SK-N-MC (cell line): ENCODE data around the gene SMYD1.

Experiments used
- DNase-seq: peaks from one replicate; pipeline ENCODE4 v3.0.0-alpha.2; 2011; ENCODE audit warnings: low read depth, low spot score
- H3K27ac ChIP-seq: fragments of 200-600 bp; sonication (generic); 2 replicates; pipeline ENCODE4 v1.5.1; 2016; ENCODE audit warnings: mixed run types
- H3K36me3 ChIP-seq: fragments of 200-600 bp; sonication (generic); 2 replicates; pipeline ENCODE4 v1.6.1; 2017; ENCODE audit warnings: antibody characterized with exemption, low read length, mixed read lengths; ENCODE audit not compliant: insufficient read depth
- H3K4me3 ChIP-seq: fragments of 200-600 bp; sonication (generic); 2 replicates; pipeline ENCODE4 v1.5.1; 2016
- H3K9ac ChIP-seq: fragments of 200-600 bp; sonication (generic); 2 replicates; pipeline ENCODE4 v1.8.0; 2017; ENCODE audit warnings: mixed run types, mixed read lengths; ENCODE audit not compliant: insufficient read length
- H3K9me3 ChIP-seq: fragments of 200-600 bp; sonication (generic); 2 replicates; pipeline ENCODE4 v1.6.1; 2017; ENCODE audit warnings: low read depth, mild to moderate bottlenecking, antibody characterized with exemption, low read length, moderate library complexity, mixed read lengths
- EZH2 ChIP-seq: fragments of 200-600 bp; sonication (generic); IDR thresholded peaks from one replicate; pipeline ENCODE4 v1.6.1; 2017; ENCODE audit warnings: antibody characterized with exemption
- FOXP2 ChIP-seq: optimal IDR thresholded peaks from 2 replicates; pipeline ENCODE3; 2011; ENCODE audit warnings: mild to moderate bottlenecking, moderate library complexity; ENCODE audit not compliant: insufficient read depth; ENCODE audit errors: extremely low read length, control extremely low read depth
- POLR2AphosphoS5 ChIP-seq: IDR thresholded peaks from 2 replicates; pipeline ENCODE4 v1.6.1; 2012; ENCODE audit warnings: mild to moderate bottlenecking, low read depth, low read length, borderline replicate concordance

Gene SMYD1

GRCh38 chr2:88115825-88116518 lies 48.3 kb downstream of the SMYD1 start:
- DNase-seq, result no peak
- no peak overlapping the region for H3K4me3 ChIP-seq
- H3K36me3 ChIP-seq, result no peaks in the 10 kb centered on the region
- H3K27ac ChIP-seq, result no peak overlapping the region
- TF ChIP-seq FOXP2 (no peak), EZH2 (no peak), POLR2AphosphoS5 (no peak)
- H3K9ac ChIP-seq, result no peak overlapping the region
- no peaks in the 10 kb centered on the region for H3K9me3 ChIP-seq

GRCh38 chr2:88116669-88117432 lies 49.2 kb downstream of the SMYD1 start:
- no peaks in the 10 kb centered on the region for H3K36me3 ChIP-seq
- H3K9me3 ChIP-seq, result no peaks in the 10 kb centered on the region
- no peak for DNase-seq
- H3K27ac ChIP-seq, result no peak overlapping the region
- TF ChIP-seq POLR2AphosphoS5 (no peak), FOXP2 (no peak), EZH2 (no peak)
- no peak overlapping the region for H3K4me3 ChIP-seq
- no peak overlapping the region for H3K9ac ChIP-seq

- no peak overlapping the region for H3K9ac ChIP-seq
- H3K36me3 ChIP-seq, result no peaks in the 10 kb centered on the region
- DNase-seq, result no peak
- no peak overlapping the region for H3K27ac ChIP-seq
- H3K4me3 ChIP-seq, result no peak overlapping the region
- no peaks in the 10 kb centered on the region for H3K9me3 ChIP-seq
- TF ChIP-seq FOXP2, result no peak
- TF ChIP-seq EZH2, result no peak
- TF ChIP-seq POLR2AphosphoS5, result no peak
Observed at GRCh38 chr2:88117973-88118372, 50.3 kb downstream of the SMYD1 start.

GRCh38 chr2:88121678-88122077 lies 54.1 kb downstream of the SMYD1 start:
- no peak for TF ChIP-seq POLR2AphosphoS5
- no peak for TF ChIP-seq EZH2
- no peak for TF ChIP-seq FOXP2
- no peaks in the 10 kb centered on the region for H3K36me3 ChIP-seq
- no peak overlapping the region for H3K4me3 ChIP-seq
- H3K9ac ChIP-seq, result no peak overlapping the region
- DNase-seq, result no peak
- H3K27ac ChIP-seq, result no peak overlapping the region
- H3K9me3 ChIP-seq, result no peaks in the 10 kb centered on the region

- no peak for TF ChIP-seq FOXP2
- TF ChIP-seq EZH2, result no peak
- no peak for TF ChIP-seq POLR2AphosphoS5
- no peaks in the 10 kb centered on the region for H3K36me3 ChIP-seq
Observed at GRCh38 chr2:88122141-88122884, 54.7 kb downstream of the SMYD1 start.

GRCh38 chr2:88123164-88123974 lies 55.7 kb downstream of the SMYD1 start:
- Histone ChIP-seq H3K9ac (no peak overlapping the region), H3K27ac (no peak overlapping the region), H3K4me3 (no peak overlapping the region), H3K9me3 (no peaks in the 10 kb centered on the region), H3K36me3 (no peaks in the 10 kb centered on the region)
- TF ChIP-seq FOXP2 (no peak), EZH2 (no peak), POLR2AphosphoS5 (no peak)
- no peak for DNase-seq

More at GRCh38 chr2:88122141-88122884, 54.7 kb downstream of the SMYD1 start:
- Histone ChIP-seq H3K9me3 (no peaks in the 10 kb centered on the region), H3K27ac (no peak overlapping the region), H3K4me3 (no peak overlapping the region), H3K9ac (no peak overlapping the region)
- no peak for DNase-seq

GRCh38 chr2:88123975-88124917 lies 56.6 kb downstream of the SMYD1 start:
- no peak overlapping the region for H3K4me3 ChIP-seq
- DNase-seq, result no peak
- H3K9ac ChIP-seq, result no peak overlapping the region
- TF ChIP-seq EZH2, result no peak
- no peak for TF ChIP-seq POLR2AphosphoS5
- no peak for TF ChIP-seq FOXP2
- no peak overlapping the region for H3K27ac ChIP-seq
- H3K36me3 ChIP-seq, result no peaks in the 10 kb centered on the region
- H3K9me3 ChIP-seq, result no peaks in the 10 kb centered on the region
